ENCODE data around the gene TARBP2.

Gene TARBP2

GRCh38 chr12:53501615-53502181 is 615 bp downstream of the TARBP2 start:
- Histone ChIP-seq H3K27me3 (ENCODE audit: control insufficient read depth, insufficient read depth, low read length) (no peaks in the 10 kb centered on the region), H3K36me3 (ENCODE audit: control insufficient read depth, insufficient read depth, low read length) (peaks cover 16% of the 10 kb centered on the region), H3K4me3 (ENCODE audit: low read length) (peak overlapping the region; percentile 84), H3K4me1 (ENCODE audit: control insufficient read depth, insufficient read depth, low read length) (peaks cover 15% of the 10 kb centered on the region), H3K9ac (ENCODE audit: low read length) (no peak overlapping the region), H3K27ac (ENCODE audit: low read depth, low read length) (peak overlapping the region; percentile 98)

GRCh38 chr12:53502331-53502730 is 1.2 kb downstream of the TARBP2 start:
- Histone ChIP-seq H3K27ac (ENCODE audit: low read depth, low read length) (no peak overlapping the region), H3K4me1 (ENCODE audit: control insufficient read depth, insufficient read depth, low read length) (peaks cover 15% of the 10 kb centered on the region), H3K36me3 (ENCODE audit: control insufficient read depth, insufficient read depth, low read length) (peaks cover 22% of the 10 kb centered on the region), H3K27me3 (ENCODE audit: control insufficient read depth, insufficient read depth, low read length) (no peaks in the 10 kb centered on the region), H3K4me3 (ENCODE audit: low read length) (no peak overlapping the region), H3K9ac (ENCODE audit: low read length) (no peak overlapping the region)

- no peak overlapping the region for H3K9ac ChIP-seq (ENCODE audit: low read length)
Measured at GRCh38 chr12:53502983-53503728, 2.1 kb downstream of the TARBP2 start.

GRCh38 chr12:53504004-53504920 is 3.2 kb downstream of the TARBP2 start:
- no peak overlapping the region for H3K4me3 ChIP-seq (ENCODE audit: low read length)
- H3K4me1 ChIP-seq (ENCODE audit: control insufficient read depth, insufficient read depth, low read length), result peaks cover 15% of the 10 kb centered on the region
- H3K36me3 ChIP-seq (ENCODE audit: control insufficient read depth, insufficient read depth, low read length), result peaks cover 22% of the 10 kb centered on the region
- H3K27ac ChIP-seq (ENCODE audit: low read depth, low read length), result no peak overlapping the region
- no peaks in the 10 kb centered on the region for H3K27me3 ChIP-seq (ENCODE audit: control insufficient read depth, insufficient read depth, low read length)
- no peak overlapping the region for H3K9ac ChIP-seq (ENCODE audit: low read length)

More at GRCh38 chr12:53502983-53503728, 2.1 kb downstream of the TARBP2 start:
- peaks cover 22% of the 10 kb centered on the region for H3K36me3 ChIP-seq (ENCODE audit: control insufficient read depth, insufficient read depth, low read length)
- H3K4me1 ChIP-seq (ENCODE audit: control insufficient read depth, insufficient read depth, low read length), result peaks cover 15% of the 10 kb centered on the region
- no peak overlapping the region for H3K27ac ChIP-seq (ENCODE audit: low read depth, low read length)
- no peaks in the 10 kb centered on the region for H3K27me3 ChIP-seq (ENCODE audit: control insufficient read depth, insufficient read depth, low read length)
- no peak overlapping the region for H3K4me3 ChIP-seq (ENCODE audit: low read length)

GRCh38 chr12:53505086-53505485 is 4.0 kb downstream of the TARBP2 start:
- Histone ChIP-seq H3K4me3 (ENCODE audit: low read length) (no peak overlapping the region), H3K9ac (ENCODE audit: low read length) (no peak overlapping the region), H3K4me1 (ENCODE audit: control insufficient read depth, insufficient read depth, low read length) (peaks cover 10% of the 10 kb centered on the region), H3K27ac (ENCODE audit: low read depth, low read length) (no peak overlapping the region), H3K27me3 (ENCODE audit: control insufficient read depth, insufficient read depth, low read length) (no peaks in the 10 kb centered on the region), H3K36me3 (ENCODE audit: control insufficient read depth, insufficient read depth, low read length) (peaks cover 24% of the 10 kb centered on the region)

GRCh38 chr12:53505555-53506449 is 4.7 kb downstream of the TARBP2 start:
- Histone ChIP-seq H3K36me3 (ENCODE audit: control insufficient read depth, insufficient read depth, low read length) (peaks cover 24% of the 10 kb centered on the region), H3K27ac (ENCODE audit: low read depth, low read length) (no peak overlapping the region), H3K4me1 (ENCODE audit: control insufficient read depth, insufficient read depth, low read length) (peaks cover 6% of the 10 kb centered on the region), H3K4me3 (ENCODE audit: low read length) (no peak overlapping the region), H3K9ac (ENCODE audit: low read length) (no peak overlapping the region), H3K27me3 (ENCODE audit: control insufficient read depth, insufficient read depth, low read length) (no peaks in the 10 kb centered on the region)

- Histone ChIP-seq H3K27me3 (ENCODE audit: control insufficient read depth, insufficient read depth, low read length) (no peaks in the 10 kb centered on the region), H3K4me3 (ENCODE audit: low read length) (no peak overlapping the region), H3K9ac (ENCODE audit: low read length) (no peak overlapping the region), H3K27ac (ENCODE audit: low read depth, low read length) (no peak overlapping the region), H3K36me3 (ENCODE audit: control insufficient read depth, insufficient read depth, low read length) (peaks cover 25% of the 10 kb centered on the region), H3K4me1 (ENCODE audit: control insufficient read depth, insufficient read depth, low read length) (peaks cover 6% of the 10 kb centered on the region)
Measured at GRCh38 chr12:53506450-53506785, 5.3 kb downstream of the TARBP2 start.

- no peak within 1 kb of the TSS for H3K4me3 ChIP-seq (ENCODE audit: low read length)
- no peak within 1 kb of the TSS for H3K27ac ChIP-seq (ENCODE audit: low read depth, low read length)
- H3K4me1 ChIP-seq (ENCODE audit: control insufficient read depth, insufficient read depth, low read length), result peaks cover 1% of the 10 kb centered on the region
- no peak within 1 kb of the TSS for H3K9ac ChIP-seq (ENCODE audit: low read length)
- H3K36me3 ChIP-seq (ENCODE audit: control insufficient read depth, insufficient read depth, low read length), result peaks cover 30% of the 10 kb centered on the region
- no peaks in the 10 kb centered on the region for H3K27me3 ChIP-seq (ENCODE audit: control insufficient read depth, insufficient read depth, low read length)
Measured at GRCh38 chr12:53506881-53507602, 6.0 kb downstream of the TARBP2 start, which contains the start of gene NPFF. TSS of gene NPFF (minus strand) at chr12:53507484. CDS start at chr12:53507474, 10 bp downstream.

GRCh38 chr12:53507603-53507885 is 6.5 kb downstream of the TARBP2 start:
- H3K36me3 ChIP-seq (ENCODE audit: control insufficient read depth, insufficient read depth, low read length), result peaks cover 33% of the 10 kb centered on the region
- H3K27ac ChIP-seq (ENCODE audit: low read depth, low read length), result no peak overlapping the region
- H3K4me1 ChIP-seq (ENCODE audit: control insufficient read depth, insufficient read depth, low read length), result no peaks in the 10 kb centered on the region
- no peak overlapping the region for H3K4me3 ChIP-seq (ENCODE audit: low read length)
- H3K9ac ChIP-seq (ENCODE audit: low read length), result no peak overlapping the region
- no peaks in the 10 kb centered on the region for H3K27me3 ChIP-seq (ENCODE audit: control insufficient read depth, insufficient read depth, low read length)

- Histone ChIP-seq H3K9ac (ENCODE audit: low read length) (no peak overlapping the region), H3K27ac (ENCODE audit: low read depth, low read length) (no peak overlapping the region), H3K36me3 (ENCODE audit: control insufficient read depth, insufficient read depth, low read length) (peaks cover 41% of the 10 kb centered on the region), H3K4me3 (ENCODE audit: low read length) (no peak overlapping the region), H3K27me3 (ENCODE audit: control insufficient read depth, insufficient read depth, low read length) (no peaks in the 10 kb centered on the region), H3K4me1 (ENCODE audit: control insufficient read depth, insufficient read depth, low read length) (no peaks in the 10 kb centered on the region)
Measured at GRCh38 chr12:53508534-53509170, 7.6 kb downstream of the TARBP2 start.

GRCh38 chr12:53510181-53510812 is 9.2 kb downstream of the TARBP2 start:
- Histone ChIP-seq H3K27ac (ENCODE audit: low read depth, low read length) (no peak overlapping the region), H3K4me3 (ENCODE audit: low read length) (no peak overlapping the region), H3K27me3 (ENCODE audit: control insufficient read depth, insufficient read depth, low read length) (no peaks in the 10 kb centered on the region), H3K4me1 (ENCODE audit: control insufficient read depth, insufficient read depth, low read length) (no peaks in the 10 kb centered on the region), H3K36me3 (ENCODE audit: control insufficient read depth, insufficient read depth, low read length) (peaks cover 43% of the 10 kb centered on the region), H3K9ac (ENCODE audit: low read length) (no peak overlapping the region)

All from rectal smooth muscle tissue (tissue), 1 donor.